RKO (cell line): ENCODE results near the gene DUOXA2.
"Not testable (repeated sequence)": the region's sequence is repeated elsewhere in the genome, so short reads cannot be mapped to it uniquely, and the experiment has no call there.

Experiments used
- DNase-seq: peaks from one replicate; pipeline ENCODE4 v3.0.0-alpha.2; 2016; ENCODE audit warnings: low spot score

Gene DUOXA2

DNA sequence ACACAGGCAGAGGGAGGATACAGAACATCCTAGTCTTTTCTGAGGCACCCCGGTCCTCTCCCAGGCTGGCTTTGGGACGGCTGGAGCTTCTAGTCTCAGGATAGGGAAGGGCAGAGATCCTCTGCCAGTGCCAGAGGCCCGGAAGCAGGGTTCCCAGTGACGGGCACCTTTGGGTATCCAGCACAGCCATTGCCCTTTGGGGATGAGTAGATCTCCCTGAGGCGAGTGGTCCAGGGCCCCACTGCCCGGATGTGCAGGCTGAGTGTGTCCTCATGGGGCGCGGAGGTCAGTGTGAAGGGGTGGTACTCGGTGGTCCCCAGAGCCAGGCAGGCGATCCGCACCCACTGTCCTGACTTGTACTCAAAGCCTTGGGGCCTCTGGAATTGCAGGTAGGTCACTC lies 18.5 kb upstream of the DUOXA2 start:
- DNase-seq, result no peak

DNA sequence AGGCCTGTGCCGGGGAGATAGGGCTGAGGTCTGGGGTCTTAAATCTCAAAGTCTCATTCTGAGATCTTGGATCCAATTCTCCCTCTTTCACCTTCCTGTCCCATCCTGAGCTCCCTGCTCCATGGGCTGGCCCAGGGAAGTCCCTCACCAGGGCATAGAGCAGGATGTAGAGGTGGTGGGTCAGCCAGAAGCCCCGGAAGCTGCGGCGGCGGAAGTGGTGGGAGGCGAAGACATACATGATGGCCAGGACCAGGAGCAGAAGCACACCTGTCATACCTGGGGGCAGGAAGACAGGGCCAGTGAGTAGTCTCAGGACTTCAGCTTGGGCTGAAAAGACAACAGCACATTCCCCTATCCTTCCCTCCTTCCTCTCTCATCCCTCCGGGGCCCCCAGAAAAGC lies 16.7 kb upstream of the DUOXA2 start:
- DNase-seq, result no peak

DNA sequence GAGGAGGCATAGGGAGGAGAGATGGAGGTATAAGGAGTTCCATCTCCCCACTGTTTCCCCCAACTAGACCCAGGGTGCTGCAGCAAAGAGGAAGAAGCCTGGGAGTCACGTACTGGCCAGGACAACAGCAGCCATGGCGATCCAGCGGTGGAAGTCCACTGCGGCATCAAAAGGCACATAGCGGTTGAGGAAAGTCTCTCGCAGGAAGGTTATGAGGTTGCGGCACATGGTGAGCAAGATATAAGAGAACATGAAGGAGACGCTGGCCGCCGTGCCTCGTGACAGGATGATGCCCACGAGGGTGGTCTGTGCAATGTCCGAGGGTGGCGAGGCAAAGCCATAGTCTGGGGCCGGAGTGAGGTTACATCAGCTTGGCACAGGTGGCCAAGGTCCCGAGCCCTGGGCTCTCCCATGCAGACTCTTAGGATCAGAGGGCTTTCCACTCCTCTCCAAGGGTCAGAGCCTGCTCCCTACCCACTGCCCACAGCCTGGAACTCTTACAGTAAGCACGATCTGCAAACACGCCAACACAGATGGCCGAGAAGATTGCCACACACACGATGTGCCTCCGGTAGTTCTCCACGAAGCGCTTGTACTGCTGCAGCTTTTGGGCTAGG lies 14.5 kb upstream of the DUOXA2 start:
- DNase-seq, result no peak

DNA sequence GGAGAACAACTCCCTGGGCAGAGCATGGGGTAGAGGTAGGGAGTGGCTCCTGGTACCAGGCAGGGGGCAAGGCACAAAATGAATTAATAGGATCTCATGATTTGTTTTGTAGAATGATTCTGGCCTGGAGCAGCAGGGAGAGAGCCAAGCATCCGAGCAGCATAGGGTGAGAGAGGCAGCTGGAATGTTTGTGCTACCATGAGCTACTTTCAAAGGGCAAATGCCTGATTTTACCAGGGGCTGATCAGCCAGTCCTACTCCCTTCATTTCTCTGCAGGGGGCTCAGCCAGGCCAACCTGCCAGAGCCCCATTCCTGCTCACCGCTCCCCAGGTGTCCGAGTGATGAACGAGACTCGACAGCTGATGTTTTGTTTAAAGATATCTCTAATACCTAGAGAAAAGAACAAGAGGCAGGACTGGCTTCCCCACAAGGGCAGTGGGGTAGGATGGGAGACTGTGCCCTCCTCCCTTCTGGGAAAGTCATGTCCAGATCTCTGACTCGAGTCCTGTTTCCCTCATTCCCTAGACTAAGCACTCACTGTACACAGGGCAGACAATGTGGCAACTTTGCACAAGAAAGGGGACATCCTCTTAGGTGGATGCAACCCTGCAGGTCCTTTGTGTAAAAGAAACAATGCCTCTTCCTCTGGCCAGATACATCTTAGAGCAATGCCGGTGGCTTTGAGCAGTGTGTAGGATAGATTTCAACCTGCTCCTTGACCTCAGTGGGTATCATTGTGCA lies 13.1 kb upstream of the DUOXA2 start:
- no peak for DNase-seq

DNA sequence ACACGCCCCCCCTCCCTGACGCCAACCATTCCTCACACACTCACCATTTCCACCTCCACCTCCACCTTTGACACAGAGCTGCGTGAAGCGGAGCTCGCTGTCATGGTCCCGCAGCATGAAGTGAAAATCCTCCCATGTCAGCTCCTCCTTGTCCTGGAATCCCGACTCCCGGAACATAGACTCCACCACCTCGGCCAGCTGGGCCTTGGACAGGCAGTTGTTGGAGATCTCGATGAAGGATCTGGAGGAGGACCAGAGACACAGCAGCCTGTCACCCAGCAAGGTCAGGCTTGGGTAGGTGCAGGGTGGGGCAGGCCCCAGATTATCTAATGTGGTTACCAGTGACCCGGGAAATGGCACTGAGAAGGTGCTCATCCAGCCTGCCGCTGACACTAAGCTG lies 12.4 kb upstream of the DUOXA2 start:
- no peak for DNase-seq

DNA sequence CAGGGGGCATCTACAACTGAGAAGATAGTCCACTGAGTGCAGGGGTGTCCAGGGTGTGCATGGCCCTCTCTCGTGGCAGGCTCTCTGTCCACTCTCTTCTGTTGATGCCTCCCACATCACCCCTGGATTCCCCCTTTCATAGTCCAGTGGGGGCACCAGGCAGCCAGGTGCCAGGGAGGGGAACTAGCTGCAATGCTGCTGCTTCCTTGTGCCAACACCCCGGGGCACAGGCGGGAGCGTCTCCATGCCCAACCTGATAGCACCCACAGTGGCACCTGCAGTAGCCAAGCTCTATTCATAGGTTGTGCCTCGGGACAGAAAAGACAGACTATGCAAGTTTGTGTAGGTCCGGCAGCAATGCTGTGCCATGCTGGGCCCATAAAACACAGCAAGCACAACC lies 11.9 kb upstream of the DUOXA2 start:
- DNase-seq, result no peak

DNA sequence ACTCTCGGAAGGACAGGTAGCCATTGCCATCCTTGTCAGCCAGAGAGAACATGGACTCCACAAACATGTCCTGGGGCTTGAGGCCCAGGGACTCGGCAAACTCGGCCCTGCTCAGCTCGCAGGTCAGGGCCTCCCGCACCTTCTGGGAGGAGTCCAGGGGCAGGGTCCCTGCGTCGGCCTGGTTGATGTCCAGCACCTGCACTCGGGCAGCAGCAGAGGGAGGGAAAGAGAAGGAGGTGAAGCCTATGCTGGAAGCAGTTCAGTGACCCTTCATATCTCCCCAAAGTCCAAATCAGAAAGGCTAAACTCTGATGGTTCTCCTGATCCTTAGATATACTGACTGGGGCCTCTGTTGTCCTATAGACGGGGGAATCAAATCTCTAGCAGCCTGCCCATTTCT lies 10.0 kb upstream of the DUOXA2 start:
- DNase-seq, result not testable (repeated sequence)

DNA sequence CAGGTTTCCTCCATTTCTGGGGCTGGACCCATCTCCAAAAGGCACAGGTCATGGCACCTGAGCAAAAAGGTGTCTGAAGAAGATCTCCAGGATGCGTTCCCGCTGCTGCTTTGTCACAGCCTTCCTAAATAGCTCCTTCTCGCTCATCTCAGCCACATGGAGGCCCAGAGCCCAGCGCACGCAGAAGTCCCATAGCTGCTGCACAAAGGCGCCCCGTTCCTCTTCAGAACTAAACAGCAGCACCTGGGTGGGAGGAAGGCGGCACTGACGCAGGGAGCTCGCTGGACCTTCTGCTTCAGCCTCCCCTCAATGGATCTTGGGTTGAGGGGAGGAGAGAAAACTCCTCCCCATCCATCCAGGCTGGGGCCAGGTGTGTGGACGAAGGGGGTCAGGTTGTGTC lies 8.5 kb upstream of the DUOXA2 start:
- DNase-seq, result no peak

DNA sequence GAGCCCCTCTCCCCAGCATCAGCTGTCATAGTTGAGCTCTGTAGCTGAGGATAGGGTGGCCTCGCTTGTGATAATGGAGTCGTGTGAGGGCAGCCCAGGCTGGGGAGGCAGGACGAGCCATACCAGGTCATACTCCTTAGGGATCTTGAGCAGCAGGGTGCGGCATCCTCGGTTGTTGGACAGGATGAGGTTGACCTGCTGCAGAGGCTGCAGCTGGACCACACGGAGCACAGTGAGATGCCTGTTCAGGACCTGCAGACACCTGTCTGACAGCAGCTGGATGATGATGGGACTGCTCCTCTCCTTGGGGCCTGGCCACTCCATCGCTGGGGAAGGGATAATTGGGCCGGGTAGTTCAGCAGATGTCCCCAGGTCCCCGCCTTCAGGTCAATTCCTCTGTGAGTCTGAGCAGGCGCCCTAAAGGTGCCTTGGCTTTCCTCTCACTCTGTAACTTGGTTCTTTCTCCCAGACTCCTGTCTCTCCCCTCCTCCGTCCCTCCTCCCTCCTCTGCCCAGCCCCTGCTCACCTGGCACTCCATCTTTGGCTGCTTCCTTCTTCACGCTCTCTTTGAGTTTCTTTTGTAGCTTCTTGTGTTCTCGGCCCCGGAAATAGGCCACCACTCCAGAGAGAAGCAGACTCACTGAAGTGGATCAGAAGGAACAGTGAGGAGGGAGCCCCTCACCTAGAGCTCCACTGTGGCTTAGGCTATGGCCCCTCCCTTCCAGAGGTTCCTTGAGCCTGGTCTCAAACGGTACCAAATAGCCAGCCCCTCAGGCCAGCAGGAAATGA lies 7.9 kb upstream of the DUOXA2 start:
- no peak for DNase-seq

DNA sequence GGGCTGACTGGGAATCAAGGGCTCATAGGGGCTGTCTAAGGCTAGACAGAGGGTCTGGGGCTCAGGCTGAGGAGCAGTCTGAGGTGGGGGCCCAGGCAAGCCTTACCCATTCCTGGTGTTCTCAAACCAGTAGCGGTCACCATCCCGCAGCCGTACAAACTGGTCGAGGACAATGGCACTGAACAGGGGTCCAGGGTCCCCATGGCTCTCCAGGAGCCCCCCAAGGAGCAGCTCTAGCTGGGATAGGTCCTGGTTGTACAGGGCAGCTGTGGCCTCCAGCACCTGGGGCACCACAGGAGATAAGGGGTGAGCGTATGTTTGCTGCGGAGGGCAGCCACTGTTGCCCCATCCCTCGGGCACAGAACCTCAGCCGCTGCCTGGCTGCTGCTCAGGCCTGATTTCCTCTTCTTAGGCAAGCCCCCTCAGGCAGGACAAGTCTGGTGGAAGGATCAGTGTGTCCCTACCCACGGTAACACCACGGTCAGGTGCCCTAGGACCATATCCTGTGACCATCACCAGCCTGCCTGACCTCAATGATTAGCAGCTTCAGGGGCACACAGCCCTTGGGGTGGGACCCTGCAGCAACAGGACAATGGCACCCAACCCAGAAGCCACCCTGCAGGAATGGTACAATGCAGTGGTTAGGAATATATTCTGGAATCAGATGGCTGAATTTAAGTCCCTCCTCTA lies 6.0 kb upstream of the DUOXA2 start:
- DNase-seq, result no peak

DNA sequence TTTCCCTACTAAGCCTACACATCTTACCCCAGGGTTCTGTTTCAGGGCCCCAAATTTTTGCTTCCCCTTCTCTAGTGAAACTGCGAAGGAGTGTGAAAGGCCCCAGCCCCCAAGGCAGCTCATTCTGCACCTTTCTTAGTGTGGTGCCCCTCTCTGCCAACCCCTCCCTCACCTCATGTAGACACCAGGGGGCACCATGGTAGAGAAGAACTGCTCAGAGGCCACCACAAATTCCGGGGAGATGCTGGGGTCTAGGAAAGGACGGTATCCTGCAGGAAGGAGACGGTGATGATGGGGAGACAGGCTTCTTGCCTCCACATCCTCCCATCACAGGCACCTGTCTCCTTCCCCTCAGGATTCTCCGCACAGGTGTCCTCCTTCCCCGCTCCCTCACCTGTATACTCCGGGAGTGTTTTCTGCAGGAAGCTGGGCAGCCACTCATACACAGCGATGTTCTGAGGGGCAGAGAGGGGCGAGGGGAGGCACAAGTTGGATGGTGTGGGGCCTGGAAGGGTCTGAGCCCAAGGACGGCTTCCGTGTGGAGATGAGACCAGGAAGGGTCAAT lies 3.8 kb upstream of the DUOXA2 start:
- no peak for DNase-seq

DNA sequence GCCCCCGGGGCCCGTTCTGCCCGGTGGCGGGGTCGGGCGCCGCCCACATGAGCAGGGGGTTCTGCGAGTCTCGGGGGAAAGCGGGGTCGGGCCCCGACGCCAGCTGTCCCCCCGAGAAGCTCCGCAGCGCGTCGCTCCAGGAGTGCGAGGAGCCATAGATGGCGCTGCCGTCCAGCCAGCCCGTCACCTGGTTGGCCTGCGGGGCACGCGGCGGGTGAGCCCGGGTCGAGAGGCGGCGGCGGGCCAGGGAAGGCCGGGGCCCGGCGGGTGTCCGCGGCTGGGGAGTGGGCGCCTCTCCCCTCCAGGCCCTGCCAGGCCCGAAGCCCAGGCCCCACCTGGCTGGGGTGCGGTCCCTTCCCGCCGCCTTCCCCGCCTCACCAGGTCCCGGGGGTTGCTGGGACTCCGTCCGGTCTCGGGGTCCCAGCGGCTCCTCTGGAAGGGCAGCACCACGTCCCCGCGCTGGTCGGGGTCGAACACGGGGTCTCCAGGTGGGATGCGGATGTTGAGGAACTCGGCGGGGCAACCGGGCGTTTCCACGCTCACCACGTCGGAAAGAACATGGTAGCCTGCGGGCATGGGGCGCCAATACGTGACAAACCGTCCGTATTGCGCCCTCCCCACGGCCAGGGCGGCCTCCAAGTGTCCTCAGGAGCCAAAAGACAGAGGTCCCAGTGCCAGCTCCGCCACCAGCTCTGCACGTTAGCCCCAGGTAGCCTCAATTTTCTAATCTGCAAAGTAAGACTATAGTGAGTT lies 2.6 kb upstream of the DUOXA2 start:
- DNase-seq, result no peak

DNA sequence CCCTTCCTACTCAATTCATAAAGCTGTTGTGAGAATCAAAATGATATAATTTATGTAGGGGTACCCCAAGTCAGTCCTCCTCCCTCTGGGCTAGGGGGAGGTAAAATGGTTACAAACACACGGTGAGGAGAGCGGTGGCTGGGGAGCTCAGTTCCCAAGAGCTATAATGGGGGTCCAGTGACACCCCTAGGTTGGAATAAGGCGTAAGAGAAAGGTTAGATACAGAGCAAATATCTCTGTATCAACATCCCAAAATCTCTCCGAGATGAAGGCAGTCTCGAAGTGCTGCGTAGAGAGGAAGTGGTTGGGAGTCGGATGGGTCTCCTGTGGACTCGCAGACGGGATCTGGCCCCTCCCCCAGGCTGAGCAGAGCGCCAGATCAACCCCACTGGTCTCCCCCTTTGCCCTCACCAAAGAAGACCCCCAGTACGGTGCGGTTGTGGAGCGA lies 2.0 kb upstream of the DUOXA2 start:
- no peak for DNase-seq

DNA sequence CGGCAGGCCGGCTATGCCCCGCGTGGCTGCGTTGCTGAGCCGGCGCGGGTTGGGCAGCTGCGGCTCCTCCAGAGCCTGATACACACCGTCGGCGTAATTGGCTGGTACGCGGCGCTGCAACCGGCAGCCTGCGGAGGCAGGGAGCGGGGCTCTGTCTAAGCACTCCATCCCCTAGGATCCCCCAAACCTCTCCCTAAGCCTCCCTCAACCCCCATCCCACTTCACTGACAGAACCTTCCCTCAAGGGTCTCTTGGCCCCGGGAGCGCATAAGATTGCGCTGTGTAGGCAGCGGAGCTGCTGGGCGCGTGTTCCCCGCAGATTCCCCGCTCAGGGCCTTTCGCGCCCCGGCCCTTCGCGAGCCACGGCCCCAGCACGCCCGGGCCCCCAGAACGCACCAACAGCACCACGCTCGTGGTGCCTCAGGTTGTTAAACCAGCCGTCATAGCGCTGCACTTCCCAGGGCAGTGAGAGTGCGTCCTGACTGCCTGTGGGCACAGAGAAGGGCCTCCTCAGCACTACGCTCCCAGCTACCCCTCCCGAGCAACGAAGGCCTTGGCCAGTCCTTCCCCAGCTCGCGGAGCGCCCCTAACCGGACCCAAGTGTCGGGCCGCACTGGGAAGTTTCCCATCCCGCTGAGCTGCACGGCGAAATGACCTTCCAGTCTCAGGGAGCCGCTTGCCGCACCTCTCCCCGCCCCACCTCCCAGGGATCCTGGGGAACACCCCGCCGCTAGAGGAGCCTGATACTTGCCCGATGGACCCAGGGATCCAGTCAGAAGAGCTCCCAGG lies 1.3 kb upstream of the DUOXA2 start:
- no peak for DNase-seq

DNA sequence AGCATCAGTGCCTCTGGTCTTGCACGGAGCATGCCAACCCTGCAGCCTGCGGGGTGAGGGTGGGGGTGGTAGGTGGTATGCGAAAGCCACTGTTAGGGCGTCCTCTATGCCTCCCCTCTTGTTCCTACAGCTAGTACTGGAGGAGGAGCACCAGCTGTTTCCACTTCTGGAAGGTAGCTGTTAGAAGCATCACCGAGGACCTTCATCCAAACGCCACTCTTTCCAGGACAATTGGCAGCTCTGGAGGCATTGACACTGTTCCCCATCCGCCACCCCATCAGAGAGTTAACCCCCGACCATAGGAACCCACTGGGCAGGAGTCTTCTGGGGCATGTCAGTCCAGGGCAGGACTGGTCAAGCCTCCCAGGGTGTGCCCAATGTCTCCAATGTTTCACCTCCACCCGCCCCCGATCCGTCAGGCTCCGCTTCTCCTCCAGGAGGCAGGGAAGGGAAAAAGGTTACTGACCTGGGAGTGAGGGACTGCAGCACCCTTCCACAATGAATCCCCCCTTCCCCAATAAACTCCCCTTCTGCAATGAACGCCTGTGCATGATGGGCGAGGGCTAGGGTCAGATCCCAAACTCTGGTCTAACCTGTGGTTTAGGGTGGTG lies 641 bp upstream of the DUOXA2 start:
- DNase-seq, result no peak

DNA sequence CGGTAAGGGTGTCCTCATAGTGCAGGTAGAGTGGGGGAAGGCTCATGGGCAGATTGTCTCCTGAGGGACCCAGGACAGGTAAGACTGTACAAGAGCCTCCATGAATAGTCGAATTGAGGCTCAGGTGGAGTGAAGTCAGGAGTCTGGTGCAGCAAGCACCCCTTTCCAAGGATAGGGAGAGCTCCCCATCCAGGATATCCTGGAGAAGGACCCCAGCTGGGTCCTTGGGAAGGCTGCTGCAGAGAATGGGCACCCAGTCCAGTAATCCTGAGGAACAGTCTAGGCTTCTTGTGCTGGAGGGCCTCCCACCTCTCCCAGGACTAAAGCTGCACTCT lies 592 bp downstream of the DUOXA2 start:
- no peak for DNase-seq

DNA sequence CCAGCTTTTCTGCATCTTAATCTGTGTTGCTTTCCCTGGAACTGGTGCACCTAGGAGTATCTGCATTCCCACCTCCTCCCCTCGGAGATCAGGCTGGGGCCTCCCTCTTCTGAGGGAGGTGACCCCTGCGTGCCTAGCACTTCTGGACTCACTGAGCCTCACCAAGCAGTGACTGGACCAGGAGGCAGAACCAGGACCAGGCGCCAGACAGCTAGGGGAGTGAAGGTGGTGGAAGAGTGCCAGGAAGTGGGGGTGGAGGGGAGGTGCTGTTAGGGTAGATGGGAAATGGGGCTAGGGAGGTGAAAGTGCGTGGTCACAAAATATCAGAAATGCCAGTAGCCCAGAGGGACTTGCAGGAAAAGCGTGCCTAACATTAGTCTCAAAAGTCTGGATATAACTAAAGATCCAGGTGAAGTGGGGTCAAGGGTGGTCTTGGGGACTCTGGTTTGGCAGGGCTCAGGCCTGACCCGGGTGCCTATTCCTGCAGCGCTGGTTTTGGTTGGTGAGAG lies 1.2 kb downstream of the DUOXA2 start:
- DNase-seq, result no peak

DNA sequence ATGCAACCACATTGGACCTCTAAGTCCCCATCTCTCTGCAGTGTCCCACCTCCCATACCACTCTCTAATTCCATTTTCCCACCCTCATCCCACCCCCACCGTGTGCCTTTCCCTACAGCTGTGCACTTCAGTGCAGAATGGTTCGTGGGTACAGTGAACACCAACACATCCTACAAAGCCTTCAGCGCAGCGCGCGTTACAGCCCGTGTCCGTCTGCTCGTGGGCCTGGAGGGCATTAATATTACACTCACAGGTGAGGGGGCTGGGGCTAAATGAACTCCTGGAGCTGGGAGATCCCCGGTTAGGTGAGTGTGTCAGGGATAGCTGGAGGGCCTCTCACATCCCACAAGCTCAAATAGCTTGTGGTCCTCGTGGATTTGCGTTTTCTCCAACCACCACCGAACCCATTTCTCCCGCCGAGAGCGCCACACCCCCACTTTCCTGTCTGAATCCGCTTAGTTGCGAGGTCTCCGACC lies 1.9 kb downstream of the DUOXA2 start:
- no peak for DNase-seq

DNA sequence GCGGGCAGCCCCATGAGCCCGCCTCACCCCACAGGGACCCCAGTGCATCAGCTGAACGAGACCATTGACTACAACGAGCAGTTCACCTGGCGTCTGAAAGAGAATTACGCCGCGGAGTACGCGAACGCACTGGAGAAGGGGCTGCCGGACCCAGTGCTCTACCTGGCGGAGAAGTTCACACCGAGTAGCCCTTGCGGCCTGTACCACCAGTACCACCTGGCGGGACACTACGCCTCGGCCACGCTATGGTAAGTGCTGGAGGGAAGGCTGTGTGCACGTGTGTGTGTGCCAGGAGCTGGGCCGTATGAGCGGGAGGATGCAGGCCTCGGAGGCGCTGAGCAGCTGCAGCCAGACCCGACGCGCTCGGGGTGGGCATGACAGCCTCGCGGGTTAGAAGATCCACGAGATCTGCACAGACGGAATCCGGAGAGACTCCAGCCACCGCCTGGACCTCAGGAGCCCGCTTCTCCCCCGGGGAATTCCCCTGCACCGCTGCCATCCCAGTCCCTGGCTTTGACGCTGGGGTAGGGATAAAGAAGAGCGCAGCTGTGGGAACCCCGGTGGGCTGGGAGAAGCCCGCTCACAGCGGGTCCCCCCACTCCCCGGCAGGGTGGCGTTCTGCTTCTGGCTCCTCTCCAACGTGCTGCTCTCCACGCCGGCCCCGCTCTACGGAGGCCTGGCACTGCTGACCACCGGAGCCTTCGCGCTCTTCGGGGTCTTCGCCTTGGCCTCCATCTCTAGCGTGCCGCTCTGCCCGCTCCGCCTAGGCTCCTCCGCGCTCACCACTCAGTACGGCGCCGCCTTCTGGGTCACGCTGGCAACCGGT lies 2.6 kb downstream of the DUOXA2 start:
- DNase-seq, result no peak
